Osteoblast (primary cell): ENCODE measurements around the gene SMARCE1. TPM values are rescaled to one million over a fixed set of nuclear protein-coding genes. Genes with fewer than 3 reads are reported as not detected.

Source experiments
- DNase-seq: peaks from one replicate; pipeline ENCODE4 v3.0.0; 2011; ENCODE audit warnings: low spot score, mixed read lengths; ENCODE audit not compliant: insufficient read length; ENCODE audit errors: missing footprints
- H2AFZ ChIP-seq: 2 replicates; pipeline ENCODE4 v1.6.0; 2011; ENCODE audit warnings: mild to moderate bottlenecking, low read length
- H3K27ac ChIP-seq: 2 replicates; pipeline ENCODE4 v1.5.1; 2011; ENCODE audit warnings: mild to moderate bottlenecking, low read depth, low read length, moderate library complexity
- H3K27me3 ChIP-seq: 2 replicates; pipeline ENCODE4 v1.6.0; 2012; ENCODE audit warnings: mild to moderate bottlenecking, control low read depth, inconsistent platforms, low read length, moderate library complexity; ENCODE audit not compliant: insufficient read depth
- H3K36me3 ChIP-seq: 2 replicates; pipeline ENCODE4 v1.5.1; 2011; ENCODE audit warnings: mild to moderate bottlenecking, low read length, control low read depth, moderate library complexity; ENCODE audit not compliant: insufficient read depth
- H3K4me1 ChIP-seq: 2 replicates; pipeline ENCODE4 v1.5.1; 2011; ENCODE audit warnings: mild to moderate bottlenecking, low read length, control low read depth, moderate library complexity; ENCODE audit not compliant: insufficient read depth
- H3K4me2 ChIP-seq: 2 replicates; pipeline ENCODE4 v1.6.0; 2011; ENCODE audit warnings: mild to moderate bottlenecking, low read length; ENCODE audit not compliant: insufficient read depth
- H3K4me3 ChIP-seq: fragments of 200-600 bp; sonication (generic); 3 replicates; pipeline ENCODE4 v1.5.1; 2012; ENCODE audit warnings: mild to moderate bottlenecking, low read length, inconsistent platforms; ENCODE audit not compliant: insufficient read depth
- H3K79me2 ChIP-seq: 2 replicates; pipeline ENCODE4 v1.6.0; 2012; ENCODE audit warnings: mild to moderate bottlenecking, low read length, control low read depth, inconsistent platforms; ENCODE audit not compliant: insufficient read depth
- H3K9me3 ChIP-seq: 2 replicates; pipeline ENCODE4 v1.5.1; 2011; ENCODE audit warnings: low read depth, low read length, control low read depth
- H4K20me1 ChIP-seq: 2 replicates; pipeline ENCODE4 v1.6.0; 2012; ENCODE audit warnings: mild to moderate bottlenecking, low read length, control low read depth; ENCODE audit not compliant: insufficient read depth
- total RNA-seq: library from RNA; depleted of rRNA; stranded (reverse); fragments of >200 nt; gene quantifications from 2 replicates; pipeline ENCODE4 v1.2.3, GENCODE V29; 2012
- TF ChIP-seq, protein P1 (sequence below): IDR thresholded peaks from 2 replicates; pipeline ENCODE4 v1.5.1; 2011; ENCODE audit warnings: mild to moderate bottlenecking, low read depth, low read length, moderate library complexity; ENCODE audit errors: extremely low read depth

SMARCE1 gene
- total RNA-seq, 1 donor: 101 TPM

GRCh38 chr17:40576113-40576740, 71.4 kb downstream of the SMARCE1 start:
- no peak for DNase-seq
- TF ChIP-seq, protein P1, sequence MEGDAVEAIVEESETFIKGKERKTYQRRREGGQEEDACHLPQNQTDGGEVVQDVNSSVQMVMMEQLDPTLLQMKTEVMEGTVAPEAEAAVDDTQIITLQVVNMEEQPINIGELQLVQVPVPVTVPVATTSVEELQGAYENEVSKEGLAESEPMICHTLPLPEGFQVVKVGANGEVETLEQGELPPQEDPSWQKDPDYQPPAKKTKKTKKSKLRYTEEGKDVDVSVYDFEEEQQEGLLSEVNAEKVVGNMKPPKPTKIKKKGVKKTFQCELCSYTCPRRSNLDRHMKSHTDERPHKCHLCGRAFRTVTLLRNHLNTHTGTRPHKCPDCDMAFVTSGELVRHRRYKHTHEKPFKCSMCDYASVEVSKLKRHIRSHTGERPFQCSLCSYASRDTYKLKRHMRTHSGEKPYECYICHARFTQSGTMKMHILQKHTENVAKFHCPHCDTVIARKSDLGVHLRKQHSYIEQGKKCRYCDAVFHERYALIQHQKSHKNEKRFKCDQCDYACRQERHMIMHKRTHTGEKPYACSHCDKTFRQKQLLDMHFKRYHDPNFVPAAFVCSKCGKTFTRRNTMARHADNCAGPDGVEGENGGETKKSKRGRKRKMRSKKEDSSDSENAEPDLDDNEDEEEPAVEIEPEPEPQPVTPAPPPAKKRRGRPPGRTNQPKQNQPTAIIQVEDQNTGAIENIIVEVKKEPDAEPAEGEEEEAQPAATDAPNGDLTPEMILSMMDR: no peak

More at GRCh38 chr17:40576113-40576740, 71.4 kb downstream of the SMARCE1 start:
- no peak overlapping the region for H3K27ac ChIP-seq
- H3K4me3 ChIP-seq: no peak overlapping the region
- H3K36me3 ChIP-seq: no peaks in the 10 kb centered on the region
- H3K4me1 ChIP-seq: no peaks in the 10 kb centered on the region
- no peaks in the 10 kb centered on the region for H4K20me1 ChIP-seq
- peaks cover 16% of the 10 kb centered on the region for H3K27me3 ChIP-seq
- H3K9me3 ChIP-seq: no peaks in the 10 kb centered on the region
- H3K79me2 ChIP-seq: no peaks in the 10 kb centered on the region
- no peak overlapping the region for H3K4me2 ChIP-seq
- no peak overlapping the region for H2AFZ ChIP-seq

Other genes starting within 250 kb of the SMARCE1 start
- 14.5 and 15.9 TPM in 2 replicates for gene TOP2A, start 229.9 kb downstream of the SMARCE1 start, total RNA-seq
- 666 and 801 TPM in 2 replicates for gene IGFBP4, start 204.4 kb downstream of the SMARCE1 start, total RNA-seq
- under 0.01 and 0.29 TPM in 2 replicates for gene TNS4, start 146.2 kb downstream of the SMARCE1 start, total RNA-seq
- gene CCR7, start 82.3 kb downstream of the SMARCE1 start, total RNA-seq: not detected in 2 replicates
- under 0.01 TPM in 2 replicates for gene KRT222, start 17.4 kb upstream of the SMARCE1 start, total RNA-seq
- not detected in 2 replicates for gene KRT24, start 55.9 kb upstream of the SMARCE1 start, total RNA-seq
- gene KRT25, start 107.5 kb upstream of the SMARCE1 start, total RNA-seq: not detected in 2 replicates
- gene KRT26, start 124.4 kb upstream of the SMARCE1 start, total RNA-seq: not detected in 2 replicates
- not detected in 2 replicates for gene KRT27, start 134.7 kb upstream of the SMARCE1 start, total RNA-seq
- not detected in 2 replicates for gene KRT28, start 152.1 kb upstream of the SMARCE1 start, total RNA-seq
- 2.2 and 2.4 TPM in 2 replicates for gene KRT10, start 174.8 kb upstream of the SMARCE1 start, total RNA-seq
- gene KRT12, start 219.4 kb upstream of the SMARCE1 start, total RNA-seq: not detected in 2 replicates
- gene KRT20, start 237.4 kb upstream of the SMARCE1 start, total RNA-seq: not detected in 2 replicates